PC-9 (cell line): Measurements from ENCODE around the gene S100Z. TPM values are rescaled to one million over a fixed set of nuclear protein-coding genes. Genes with fewer than 3 reads are reported as not detected.

Experiments
- BruUV-seq: library from RNA; stranded (reverse); fragments of 400-500 nt; replicated peaks from 2 replicates; lab custom pipeline; 2021; lab: Mats Ljungman, UMichigan
- CTCF ChIA-PET: fragments of 300-600 bp; sonication (Branson Sonifier 250); formaldehyde crosslinking; loops from one replicate; lab custom pipeline; 2022; ENCODE audit warnings: antibody characterized with exemption; lab: Charles Lee
- POLR2A ChIA-PET: fragments of 300-600 bp; sonication (Branson Sonifier 250); formaldehyde crosslinking; loops from one replicate; lab custom pipeline; 2022; ENCODE audit warnings: antibody characterized with exemption; ENCODE audit not compliant: unreplicated experiment; lab: Charles Lee
- DNase-seq, 2 experiments: peaks; one replicate each; pipeline versions ENCODE4 v3.0.0 to v3.0.0-alpha.2; 2015 to 2022; ENCODE audit warnings: mixed read lengths in 1 of 2
- H2AFZ ChIP-seq: fragments of 200-600 bp; sonication (generic); 2 replicates; pipeline ENCODE4 v1.8.1; 2017; ENCODE audit warnings: antibody characterized with exemption
- H3F3A ChIP-seq: fragments of 200-600 bp; sonication (generic); 2 replicates; pipeline ENCODE4 v1.8.1; 2017; ENCODE audit warnings: antibody characterized with exemption, mild to moderate bottlenecking, low read depth; ENCODE audit not compliant: insufficient read depth
- H3K27ac ChIP-seq: fragments of 200-600 bp; sonication (generic); 2 replicates; pipeline ENCODE4 v1.6.1; 2016; ENCODE audit warnings: mixed run types
- H3K27me3 ChIP-seq: fragments of 200-600 bp; sonication (generic); 2 replicates; pipeline ENCODE4 v1.6.1; 2016; ENCODE audit warnings: low read depth, mixed run types; ENCODE audit not compliant: insufficient read depth
- H3K36me3 ChIP-seq: fragments of 200-600 bp; sonication (generic); 2 replicates; pipeline ENCODE4 v1.6.1; 2016; ENCODE audit warnings: low read depth, mixed run types
- H3K4me1 ChIP-seq: fragments of 200-600 bp; sonication (generic); replicated peaks from 2 replicates; pipeline ENCODE4 v1.6.1; 2016; ENCODE audit warnings: mixed run types; ENCODE audit not compliant: insufficient read depth
- H3K4me2 ChIP-seq: fragments of 200-600 bp; sonication (generic); 2 replicates; pipeline ENCODE4 v1.6.1; 2017; ENCODE audit warnings: mixed run types
- H3K4me3 ChIP-seq: fragments of 200-600 bp; sonication (generic); 2 replicates; pipeline ENCODE4 v1.6.1; 2016; ENCODE audit warnings: mixed run types
- H3K79me2 ChIP-seq: fragments of 200-600 bp; sonication (generic); 2 replicates; pipeline ENCODE4 v1.6.1; 2017; ENCODE audit warnings: low read depth, mixed run types
- H3K9me2 ChIP-seq: fragments of 200-600 bp; sonication (generic); 2 replicates; pipeline ENCODE4 v1.8.1; 2017; ENCODE audit warnings: mild to moderate bottlenecking; ENCODE audit not compliant: insufficient read depth
- H3K9me3 ChIP-seq: fragments of 200-600 bp; sonication (generic); 2 replicates; pipeline ENCODE4 v1.8.1; 2016; ENCODE audit warnings: low read depth; ENCODE audit not compliant: insufficient read depth
- H4K20me1 ChIP-seq: fragments of 200-600 bp; sonication (generic); 2 replicates; pipeline ENCODE4 v1.8.1; 2017; ENCODE audit not compliant: insufficient read depth
- CTCF ChIP-seq: fragments of 200-600 bp; sonication (generic); conservative IDR thresholded peaks from 2 replicates; pipeline ENCODE4 v1.6.1; 2017; ENCODE audit warnings: mixed run types, antibody characterized with exemption, mild to moderate bottlenecking, moderate library complexity
- EZH2 ChIP-seq: fragments of 200-600 bp; sonication (generic); IDR thresholded peaks from 2 replicates; pipeline ENCODE4 v1.8.0; 2017; ENCODE audit warnings: antibody characterized with exemption, low read depth
- intact Hi-C: fragments of 100-400 bp; cut with micrococcal nuclease; formaldehyde crosslinking; loops from one replicate; pipeline ENCODE4 v1.10.0; 2022; ENCODE audit not compliant: unreplicated experiment
- total RNA-seq: library from RNA; stranded (reverse); gene quantifications from 2 replicates; pipeline ENCODE4 v1.2.3, GENCODE V29; 2021

The S100Z gene
- total RNA-seq, 1 experiment from 2014 or later, result not detected

- TF ChIP-seq CTCF (no peak), EZH2 (no peak)
- BruUV-seq, result no TSS peak
- DNase-seq, result peak in 1 of 2 experiments; percentile 75
- Histone ChIP-seq H3K27ac (peak overlapping the region; percentile 34), H3K9me2 (no peaks in the 10 kb centered on the region), H3K36me3 (0 out of 2 replicates have a peak, but pooled peaks cover 4% of the 10 kb centered on the region), H3K27me3 (no peaks in the 10 kb centered on the region), H3K79me2 (peaks cover 24% of the 10 kb centered on the region), H3K4me1 (peaks cover 58% of the 10 kb centered on the region), H3K4me2 (peak overlapping the region; percentile 56), H3F3A (peaks cover 44% of the 10 kb centered on the region), H3K9me3 (no peaks in the 10 kb centered on the region), H3K4me3 (no peak overlapping the region), H4K20me1 (peaks cover 14% of the 10 kb centered on the region), H2AFZ (no peak overlapping the region)
- ChIA-PET CTCF (no interaction called here), POLR2A (interaction anchor here (0.6 to 0.7 kb wide), 2 partner anchors 10 to 352 kb away, joined by 3 to 6 read pairs; no protein-coding TSS in a partner anchor)
- intact Hi-C loops, result loop anchor here (5.0 kb wide), 1 partner anchor 44 kb away; no protein-coding TSS in a partner anchor
Observed at GRCh38 chr5:76816110-76816831, 33.5 kb upstream of the S100Z start.

GRCh38 chr5:76818844-76819831 lies 30.7 kb upstream of the S100Z start, which contains the start of gene F2RL1:
Gene F2RL1, plus strand, starts transcription at chr5:76819030. Its CDS starts 153 bp downstream, at chr5:76819183.
- peak within 1 kb of the TSS; percentile 91 for H3K27ac ChIP-seq
- no peaks in the 10 kb centered on the region for H3K9me2 ChIP-seq
- peaks cover 35% of the 10 kb centered on the region for H3F3A ChIP-seq
- ChIA-PET POLR2A (interaction anchor here (0.5 to 1.3 kb wide), 8 partner anchors 12 to 983 kb away, joined by 3 to 15 read pairs (median 4); no protein-coding TSS in a partner anchor), CTCF (interaction anchor here (0.6 to 1.0 kb wide), 3 partner anchors 12 to 210 kb away, joined by 3 read pairs; no protein-coding TSS in a partner anchor)
- TF ChIP-seq CTCF (0 out of 2 replicates have a peak, but pooled peaks have one; percentile 3), EZH2 (no peak)
- peak; percentile 93 to 94 for DNase-seq
- H3K27me3 ChIP-seq, result no peaks in the 10 kb centered on the region
- H2AFZ ChIP-seq, result peak within 1 kb of the TSS; percentile 39; the same call in 1 of the 2 replicates
- peak within 1 kb of the TSS; percentile 87 for H3K4me2 ChIP-seq
- intact Hi-C loops, result loop anchor here (2.0 to 5.0 kb wide), 2 partner anchors 34 to 47 kb away; no protein-coding TSS in a partner anchor
- H4K20me1 ChIP-seq, result peaks cover 16% of the 10 kb centered on the region
- peaks cover 73% of the 10 kb centered on the region for H3K4me1 ChIP-seq
- H3K9me3 ChIP-seq, result no peaks in the 10 kb centered on the region
- H3K4me3 ChIP-seq, result peak within 1 kb of the TSS; percentile 95
- TSS peak; percentile 50 for BruUV-seq
- H3K36me3 ChIP-seq, result 0 out of 2 replicates have a peak, but pooled peaks cover 4% of the 10 kb centered on the region
- H3K79me2 ChIP-seq, result peaks cover 52% of the 10 kb centered on the region
